ENCODE data around the gene KCNK1.

Gene KCNK1

DNA sequence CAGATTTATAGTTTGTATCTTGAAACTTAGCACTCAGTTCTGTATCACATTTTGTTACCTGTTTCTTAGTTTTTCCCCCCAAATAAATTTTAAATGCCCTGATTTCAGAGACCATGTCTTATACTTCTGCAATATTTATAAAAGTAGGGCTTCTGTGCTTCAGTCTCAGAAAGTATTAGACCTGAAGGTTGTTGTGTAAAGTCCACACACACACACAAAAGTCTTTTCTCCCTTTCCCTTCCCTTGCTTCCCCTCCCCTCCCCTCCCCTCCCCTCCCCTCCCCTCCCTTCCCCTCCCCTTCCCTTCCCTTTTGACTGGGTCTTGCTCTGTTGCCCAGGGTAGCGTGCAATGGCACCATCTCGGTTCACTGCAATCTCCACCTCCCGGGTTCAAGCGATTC is 41.0 kb upstream of the KCNK1 start:
- TF ChIP-seq, protein P1, sequence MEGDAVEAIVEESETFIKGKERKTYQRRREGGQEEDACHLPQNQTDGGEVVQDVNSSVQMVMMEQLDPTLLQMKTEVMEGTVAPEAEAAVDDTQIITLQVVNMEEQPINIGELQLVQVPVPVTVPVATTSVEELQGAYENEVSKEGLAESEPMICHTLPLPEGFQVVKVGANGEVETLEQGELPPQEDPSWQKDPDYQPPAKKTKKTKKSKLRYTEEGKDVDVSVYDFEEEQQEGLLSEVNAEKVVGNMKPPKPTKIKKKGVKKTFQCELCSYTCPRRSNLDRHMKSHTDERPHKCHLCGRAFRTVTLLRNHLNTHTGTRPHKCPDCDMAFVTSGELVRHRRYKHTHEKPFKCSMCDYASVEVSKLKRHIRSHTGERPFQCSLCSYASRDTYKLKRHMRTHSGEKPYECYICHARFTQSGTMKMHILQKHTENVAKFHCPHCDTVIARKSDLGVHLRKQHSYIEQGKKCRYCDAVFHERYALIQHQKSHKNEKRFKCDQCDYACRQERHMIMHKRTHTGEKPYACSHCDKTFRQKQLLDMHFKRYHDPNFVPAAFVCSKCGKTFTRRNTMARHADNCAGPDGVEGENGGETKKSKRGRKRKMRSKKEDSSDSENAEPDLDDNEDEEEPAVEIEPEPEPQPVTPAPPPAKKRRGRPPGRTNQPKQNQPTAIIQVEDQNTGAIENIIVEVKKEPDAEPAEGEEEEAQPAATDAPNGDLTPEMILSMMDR (IDR thresholded peaks at IDR 0.05; ENCODE audit: borderline replicate concordance, control extremely low read depth, extremely low read depth, insufficient read depth, missing control alignments), result no peak
- in situ Hi-C loops (cut with MboI; ENCODE audit: low sequenced_read_pairs, unreplicated experiment), result no loop called here
- DNase-seq (ENCODE audit: low spot score), result no peak

DNA sequence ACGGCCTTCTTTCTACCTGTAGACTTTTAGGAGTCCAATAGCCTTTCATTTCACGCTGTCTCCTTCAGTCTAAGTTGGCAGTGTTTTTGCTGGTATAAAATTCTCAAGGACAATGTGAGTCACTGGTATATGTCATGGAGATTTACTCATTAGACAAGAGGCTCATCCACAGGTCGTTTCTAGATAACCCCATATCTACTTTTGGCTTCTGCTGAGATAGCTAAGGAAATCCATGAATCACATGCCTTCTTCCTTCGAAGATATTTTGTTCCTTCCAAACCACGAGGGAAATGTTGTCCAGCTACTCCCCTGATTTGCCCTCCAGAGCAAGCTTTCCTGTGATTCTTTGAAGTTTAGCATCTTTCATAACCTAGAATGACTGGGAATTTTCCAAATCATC is 38.5 kb upstream of the KCNK1 start:
- no peak for DNase-seq (ENCODE audit: low spot score)
- TF ChIP-seq, protein P1 (IDR thresholded peaks at IDR 0.05; ENCODE audit: borderline replicate concordance, control extremely low read depth, extremely low read depth, insufficient read depth, missing control alignments), result no peak
- in situ Hi-C loops (cut with MboI; ENCODE audit: low sequenced_read_pairs, unreplicated experiment), result no loop called here

DNA sequence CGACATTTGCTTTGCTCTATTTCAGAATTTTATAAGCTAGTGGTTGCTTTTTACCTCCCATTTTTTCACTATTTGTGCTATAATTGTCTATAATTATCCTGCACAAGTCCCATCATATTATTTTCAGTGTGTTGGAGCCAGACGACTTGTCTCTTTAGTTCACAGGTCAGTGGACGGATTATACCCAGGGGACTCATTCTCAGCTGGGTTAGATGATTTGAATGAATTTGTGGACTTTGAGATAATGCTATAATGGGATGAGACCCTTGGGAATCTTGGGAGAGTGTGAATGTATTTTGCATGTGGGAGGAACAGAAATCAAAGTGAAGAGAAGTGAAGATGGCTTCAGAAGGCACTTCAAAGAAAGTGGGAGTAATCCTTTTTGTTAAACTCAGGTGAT is 31.5 kb upstream of the KCNK1 start:
- no peak for DNase-seq (ENCODE audit: low spot score)
- in situ Hi-C loops (cut with MboI; ENCODE audit: low sequenced_read_pairs, unreplicated experiment), result no loop called here
- TF ChIP-seq, protein P1 (IDR thresholded peaks at IDR 0.05; ENCODE audit: borderline replicate concordance, control extremely low read depth, extremely low read depth, insufficient read depth, missing control alignments), result no peak

DNA sequence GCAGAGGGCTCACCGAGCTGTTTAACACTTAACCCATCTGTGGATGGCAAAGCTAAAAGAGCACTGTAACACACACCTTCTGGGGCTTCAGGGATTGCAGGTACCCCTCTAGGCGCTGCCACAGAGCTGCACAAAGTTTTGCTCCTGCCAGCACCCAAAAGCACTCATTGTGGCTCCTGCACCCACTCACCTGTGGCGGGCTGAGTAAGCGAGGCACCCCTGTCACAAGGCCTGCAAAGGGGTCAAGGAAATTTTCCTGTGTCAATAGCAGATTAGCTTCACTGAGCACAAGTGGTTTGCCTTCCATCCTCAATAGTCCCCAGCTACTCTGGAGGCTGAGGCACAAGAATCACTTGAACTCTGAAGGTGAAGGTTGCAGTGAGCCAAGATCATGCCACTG is 29.5 kb upstream of the KCNK1 start:
- in situ Hi-C loops (cut with MboI; ENCODE audit: low sequenced_read_pairs, unreplicated experiment), result no loop called here
- TF ChIP-seq, protein P1 (IDR thresholded peaks at IDR 0.05; ENCODE audit: borderline replicate concordance, control extremely low read depth, extremely low read depth, insufficient read depth, missing control alignments), result no peak
- no peak for DNase-seq (ENCODE audit: low spot score)

DNA sequence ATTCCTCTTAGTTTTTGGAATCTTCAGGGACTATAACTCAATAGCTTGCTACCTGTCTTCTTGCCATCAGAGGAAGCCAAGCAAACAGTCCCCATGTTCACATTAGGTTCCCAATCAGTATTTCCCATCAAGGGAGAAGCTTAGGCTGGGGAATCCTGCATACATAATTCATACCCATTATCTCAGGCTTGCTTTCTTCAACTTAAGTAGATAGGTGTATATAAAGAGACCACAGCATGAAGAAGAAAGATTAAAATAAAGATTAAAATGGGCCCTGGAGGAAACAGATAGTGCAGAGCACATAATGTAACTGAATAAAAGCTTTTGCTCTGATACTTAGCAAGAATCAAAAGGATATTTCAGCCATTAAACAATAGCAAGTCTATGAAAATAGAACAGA is 29.0 kb upstream of the KCNK1 start:
- no peak for DNase-seq (ENCODE audit: low spot score)
- TF ChIP-seq, protein P1 (IDR thresholded peaks at IDR 0.05; ENCODE audit: borderline replicate concordance, control extremely low read depth, extremely low read depth, insufficient read depth, missing control alignments), result no peak
- in situ Hi-C loops (cut with MboI; ENCODE audit: low sequenced_read_pairs, unreplicated experiment), result no loop called here

DNA sequence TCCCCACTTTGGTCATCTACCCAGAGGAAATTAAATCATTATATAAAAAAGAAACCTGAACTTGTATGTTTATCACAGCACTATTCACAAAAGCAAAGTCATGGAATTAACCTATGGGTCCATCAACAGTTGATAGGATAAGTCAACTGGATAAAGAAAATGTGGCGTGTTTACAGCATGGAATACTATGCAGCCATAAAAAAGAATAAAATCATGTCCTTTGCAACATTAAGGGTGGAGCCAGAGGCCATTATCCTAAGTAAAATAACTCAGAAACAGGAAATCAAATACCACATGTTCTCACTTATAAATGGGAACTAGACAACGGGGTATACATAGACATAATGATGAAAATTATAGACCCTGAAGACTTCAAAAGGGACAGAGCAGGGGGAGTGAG is 27.6 kb upstream of the KCNK1 start:
- DNase-seq (ENCODE audit: low spot score), result no peak
- TF ChIP-seq, protein P1 (IDR thresholded peaks at IDR 0.05; ENCODE audit: borderline replicate concordance, control extremely low read depth, extremely low read depth, insufficient read depth, missing control alignments), result no peak
- in situ Hi-C loops (cut with MboI; ENCODE audit: low sequenced_read_pairs, unreplicated experiment), result no loop called here

DNA sequence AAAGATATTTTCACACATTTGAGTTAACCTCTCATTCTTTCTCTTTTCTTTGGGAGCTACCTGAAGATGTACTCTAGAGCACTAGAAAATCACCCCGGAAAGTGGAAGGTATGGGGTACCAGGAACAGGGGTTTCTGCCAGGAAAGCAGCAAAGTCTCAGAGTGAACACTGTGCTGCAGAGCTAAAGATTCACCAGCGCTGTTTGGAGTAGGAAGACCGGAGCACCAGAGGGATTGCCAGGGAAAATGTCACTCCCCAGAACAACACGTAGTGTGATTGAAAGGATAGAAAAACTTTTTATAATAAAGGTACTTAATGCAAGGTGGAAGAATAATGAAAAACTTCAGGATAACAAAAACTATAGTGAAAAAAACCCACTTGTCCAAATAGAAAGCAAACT is 26.7 kb upstream of the KCNK1 start:
- no peak for DNase-seq (ENCODE audit: low spot score)
- in situ Hi-C loops (cut with MboI; ENCODE audit: low sequenced_read_pairs, unreplicated experiment), result no loop called here
- TF ChIP-seq, protein P1 (IDR thresholded peaks at IDR 0.05; ENCODE audit: borderline replicate concordance, control extremely low read depth, extremely low read depth, insufficient read depth, missing control alignments), result no peak

Measured in GM13976 (cell line).